ENCODE data around the gene MARVELD1. TPM values are rescaled to one million over a fixed set of nuclear protein-coding genes. Genes with fewer than 3 reads are reported as not detected.

MARVELD1 gene
- total and polyA plus RNA-seq, 2 experiments from 2014 or later = 29.4 to 64.8 TPM

DNA sequence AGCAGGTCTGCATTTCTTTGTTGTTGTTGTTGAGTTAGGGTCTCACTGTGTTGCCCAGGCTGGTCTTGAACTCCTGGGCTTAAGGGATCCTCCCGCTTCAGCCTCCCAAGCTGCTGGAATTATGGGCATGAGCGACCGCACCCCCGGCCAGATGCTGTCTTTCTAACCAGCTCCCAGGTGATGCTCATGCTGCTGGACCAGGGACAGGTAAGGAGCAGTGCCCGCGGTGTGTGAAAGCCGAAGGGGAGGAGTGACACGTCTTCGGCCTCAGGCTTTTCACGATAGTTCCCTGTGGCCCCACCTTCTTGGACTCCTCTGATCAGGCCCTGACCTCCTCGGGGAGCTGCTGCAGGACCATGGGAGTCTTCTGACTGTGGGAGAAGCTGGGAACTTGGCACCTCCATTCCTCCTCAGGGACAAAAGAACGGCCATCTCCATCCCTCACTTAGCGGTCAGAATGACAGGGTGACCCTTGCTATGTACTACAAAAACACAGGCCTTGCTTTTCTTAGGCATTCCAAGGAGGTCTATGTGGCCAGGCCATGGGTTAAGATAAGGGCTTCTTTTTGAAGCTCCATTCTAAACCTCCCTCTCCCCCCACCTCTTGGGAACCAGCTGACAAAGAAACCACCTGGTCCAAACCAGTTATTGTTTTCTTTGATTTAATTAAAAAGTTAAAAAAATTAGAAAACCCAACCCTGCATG lies 52.7 kb downstream of the MARVELD1 start:
- H3K4me3 ChIP-seq = no peak overlapping the region
- H3K79me2 ChIP-seq (ENCODE audit: insufficient read depth) = no peaks in the 10 kb centered on the region
- H3K4me1 ChIP-seq (ENCODE audit: insufficient read depth) = no peaks in the 10 kb centered on the region
- H3K9me3 ChIP-seq (ENCODE audit: low read depth) = no peaks in the 10 kb centered on the region
- peaks cover 12% of the 10 kb centered on the region; the same call in 1 of the 2 replicates for H3K27me3 ChIP-seq (replicated peaks; ENCODE audit: insufficient read depth)
- WGBS, 2 experiments (ENCODE audit: low coverage in 1 of 2, low lambda C conversion rate in 2 of 2, missing lambda C conversion rate in 2 of 2) = 87 to 88% methylated on average over 13 of the region's 13 CpGs
- no peak overlapping the region for H3K9ac ChIP-seq
- TF ChIP-seq EZH2 (IDR thresholded peaks at IDR 0.05; ENCODE audit: insufficient read depth, poor library complexity, severe bottlenecking) = no peak
- no peaks in the 10 kb centered on the region for H3K9me2 ChIP-seq (ENCODE audit: insufficient read depth)
- H3K27ac ChIP-seq = no peak overlapping the region
- DNase-seq = no peak
- H2AFZ ChIP-seq = no peak overlapping the region
- no peaks in the 10 kb centered on the region for H3K36me3 ChIP-seq (ENCODE audit: low read depth)
- H3F3A ChIP-seq (ENCODE audit: insufficient read depth) = no peaks in the 10 kb centered on the region
- no peak overlapping the region for H3K4me2 ChIP-seq (ENCODE audit: unreplicated experiment)
- no peaks in the 10 kb centered on the region for H4K20me1 ChIP-seq (ENCODE audit: insufficient read depth)
- in situ Hi-C loops (cut with MboI) = no loop called here

DNA sequence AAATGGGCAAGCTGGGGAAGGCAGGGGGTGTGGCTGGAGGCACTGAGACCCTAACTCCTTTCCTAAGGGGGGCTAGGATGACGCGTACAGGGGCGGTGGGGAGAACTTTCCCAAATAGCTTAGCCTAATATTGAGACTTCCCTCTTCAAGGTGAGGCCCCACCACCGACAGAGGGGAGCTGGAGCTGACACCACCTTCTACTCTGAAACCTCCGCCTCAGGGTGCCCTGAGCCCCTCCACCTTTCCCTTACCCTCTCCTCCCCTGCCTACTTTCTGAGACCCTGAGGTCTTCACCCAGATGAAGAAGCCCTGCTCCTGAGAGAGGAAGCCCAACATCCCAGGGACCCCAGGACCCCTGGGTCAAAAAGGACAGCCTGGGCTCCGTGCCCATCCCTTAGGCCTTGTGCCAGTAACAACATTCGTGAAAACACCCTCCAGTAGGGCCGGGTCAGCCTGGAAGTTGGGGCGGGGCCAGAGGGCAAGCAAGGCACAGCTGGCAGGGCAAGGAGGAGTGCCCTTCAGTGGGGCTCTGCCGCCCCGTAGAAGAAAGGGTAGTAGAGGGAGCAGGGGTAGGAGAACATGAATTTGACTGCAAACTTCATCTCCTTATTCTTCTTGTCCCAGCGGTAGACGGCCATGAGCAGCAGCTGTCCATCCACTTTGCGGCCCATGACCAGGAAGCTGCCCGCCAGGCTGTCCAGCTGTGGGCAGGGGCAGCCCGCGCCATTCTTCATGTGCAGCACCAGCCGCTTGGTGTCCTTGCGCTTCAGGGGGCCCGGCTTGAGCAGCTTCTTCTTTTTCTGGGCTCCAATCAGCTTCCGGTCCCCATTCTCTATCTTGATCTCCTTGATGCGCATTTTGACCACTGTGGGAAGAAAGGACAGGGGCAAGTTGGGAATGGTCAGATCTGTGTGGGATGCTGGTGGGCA lies 53.7 kb downstream of the MARVELD1 start:
- 92 to 93% methylated on average over 19 to 22 of the region's 22 CpGs for WGBS, 2 experiments (ENCODE audit: low coverage in 1 of 2, low lambda C conversion rate in 2 of 2, missing lambda C conversion rate in 2 of 2)
- Histone ChIP-seq H3K36me3 (ENCODE audit: low read depth) (no peaks in the 10 kb centered on the region), H3K9me3 (ENCODE audit: low read depth) (no peaks in the 10 kb centered on the region), H3K4me1 (ENCODE audit: insufficient read depth) (no peaks in the 10 kb centered on the region), H3K4me3 (no peak overlapping the region), H2AFZ (no peak overlapping the region), H3F3A (ENCODE audit: insufficient read depth) (no peaks in the 10 kb centered on the region), H3K27me3 (replicated peaks; ENCODE audit: insufficient read depth) (peaks cover 16% of the 10 kb centered on the region), H3K4me2 (ENCODE audit: unreplicated experiment) (no peak overlapping the region), H3K9me2 (ENCODE audit: insufficient read depth) (no peaks in the 10 kb centered on the region), H3K9ac (no peak overlapping the region), H3K79me2 (ENCODE audit: insufficient read depth) (no peaks in the 10 kb centered on the region), H3K27ac (no peak overlapping the region), H4K20me1 (ENCODE audit: insufficient read depth) (no peaks in the 10 kb centered on the region)
- no peak for DNase-seq
- in situ Hi-C loops (cut with MboI) = no loop called here
- no peak for TF ChIP-seq EZH2phosphoT487 (IDR thresholded peaks at IDR 0.05; ENCODE audit: insufficient read depth, low read depth)
- TF ChIP-seq EZH2 (IDR thresholded peaks at IDR 0.05; ENCODE audit: insufficient read depth, poor library complexity, severe bottlenecking) = no peak

Other genes with a start within 250 kb of the MARVELD1 start
- gene MMS19, start 215.3 kb upstream of the MARVELD1 start, total RNA-seq (2014; rRNA removed; shearing (Covaris generic)) = 89.7 and 116 TPM in 2 replicates
- 40.0 and 40.6 TPM in 2 replicates for gene MMS19, start 215.3 kb upstream of the MARVELD1 start, polyA plus RNA-seq (2016; fragmentation: Nextera tagmentation; extraction: Ambion mirVana)
- 16.2 and 20.8 TPM in 2 replicates for gene UBTD1, start 214.8 kb upstream of the MARVELD1 start, total RNA-seq (2014; rRNA removed; shearing (Covaris generic))
- 27.2 and 29.8 TPM in 2 replicates for gene UBTD1, start 214.8 kb upstream of the MARVELD1 start, polyA plus RNA-seq (2016; fragmentation: Nextera tagmentation; extraction: Ambion mirVana)
- not detected in 2 replicates for gene ANKRD2, start 141.0 kb upstream of the MARVELD1 start, total RNA-seq (2014; rRNA removed; shearing (Covaris generic))
- not detected in 2 replicates for gene ANKRD2, start 141.0 kb upstream of the MARVELD1 start, polyA plus RNA-seq (2016; fragmentation: Nextera tagmentation; extraction: Ambion mirVana)
- 0.22 TPM in 1 of 2 replicates, not detected in the other for gene HOGA1, start 129.3 kb upstream of the MARVELD1 start, total RNA-seq (2014; rRNA removed; shearing (Covaris generic))
- gene HOGA1, start 129.3 kb upstream of the MARVELD1 start, polyA plus RNA-seq (2016; fragmentation: Nextera tagmentation; extraction: Ambion mirVana) = 0.13 and 0.28 TPM in 2 replicates
- not detected in 2 replicates for gene C10orf62, start 124.0 kb upstream of the MARVELD1 start, total RNA-seq (2014; rRNA removed; shearing (Covaris generic))
- not detected in 2 replicates for gene C10orf62, start 124.0 kb upstream of the MARVELD1 start, polyA plus RNA-seq (2016; fragmentation: Nextera tagmentation; extraction: Ambion mirVana)
- gene MORN4, start 80.2 kb upstream of the MARVELD1 start, total RNA-seq (2014; rRNA removed; shearing (Covaris generic)) = 5.3 and 7.9 TPM in 2 replicates
- gene MORN4, start 80.2 kb upstream of the MARVELD1 start, polyA plus RNA-seq (2016; fragmentation: Nextera tagmentation; extraction: Ambion mirVana) = 19.8 and 22.2 TPM in 2 replicates
- 23.1 and 28.7 TPM in 2 replicates for gene PI4K2A, start 73.1 kb upstream of the MARVELD1 start, total RNA-seq (2014; rRNA removed; shearing (Covaris generic))
- gene PI4K2A, start 73.1 kb upstream of the MARVELD1 start, polyA plus RNA-seq (2016; fragmentation: Nextera tagmentation; extraction: Ambion mirVana) = 16.1 and 16.6 TPM in 2 replicates
- gene AVPI1, start 26.5 kb upstream of the MARVELD1 start, total RNA-seq (2014; rRNA removed; shearing (Covaris generic)) = 13.4 and 33.8 TPM in 2 replicates
- 30.5 and 31.4 TPM in 2 replicates for gene AVPI1, start 26.5 kb upstream of the MARVELD1 start, polyA plus RNA-seq (2016; fragmentation: Nextera tagmentation; extraction: Ambion mirVana)
- 20.6 and 32.6 TPM in 2 replicates for gene ZFYVE27, start 23.4 kb downstream of the MARVELD1 start, total RNA-seq (2014; rRNA removed; shearing (Covaris generic))
- 15.9 and 17.2 TPM in 2 replicates for gene ZFYVE27, start 23.4 kb downstream of the MARVELD1 start, polyA plus RNA-seq (2016; fragmentation: Nextera tagmentation; extraction: Ambion mirVana)
- gene SFRP5, start 58.3 kb downstream of the MARVELD1 start, total RNA-seq (2014; rRNA removed; shearing (Covaris generic)) = not detected in 2 replicates
- gene SFRP5, start 58.3 kb downstream of the MARVELD1 start, polyA plus RNA-seq (2016; fragmentation: Nextera tagmentation; extraction: Ambion mirVana) = not detected in 2 replicates
- not detected in 2 replicates for gene GOLGA7B, start 136.1 kb downstream of the MARVELD1 start, total RNA-seq (2014; rRNA removed; shearing (Covaris generic))
- gene GOLGA7B, start 136.1 kb downstream of the MARVELD1 start, polyA plus RNA-seq (2016; fragmentation: Nextera tagmentation; extraction: Ambion mirVana) = not detected in 2 replicates